Mesenteric fat pad (tissue), 1 donor: ENCODE data around the gene SLC25A1. TPM values are rescaled to one million over a fixed set of nuclear protein-coding genes. Genes with fewer than 3 reads are reported as not detected.

Experiments
- DNase-seq: peaks from one replicate; pipeline ENCODE4 v3.0.0-alpha.2; 2020; ENCODE audit warnings: low spot score
- total RNA-seq: library from RNA; stranded (reverse); fragmentation: NEBNext Ultra II Directional; extraction: Animal tissue kit (Norgen Biotek cat#: 25700); gene quantifications from one replicate; pipeline ENCODE4 v1.2.1, GENCODE V29; 2021
- donor health status: DM: yes; HTN: yes; CAD: no.

Gene SLC25A1
- total RNA-seq, 1 donor from 2014 or later: 171 TPM

DNA sequence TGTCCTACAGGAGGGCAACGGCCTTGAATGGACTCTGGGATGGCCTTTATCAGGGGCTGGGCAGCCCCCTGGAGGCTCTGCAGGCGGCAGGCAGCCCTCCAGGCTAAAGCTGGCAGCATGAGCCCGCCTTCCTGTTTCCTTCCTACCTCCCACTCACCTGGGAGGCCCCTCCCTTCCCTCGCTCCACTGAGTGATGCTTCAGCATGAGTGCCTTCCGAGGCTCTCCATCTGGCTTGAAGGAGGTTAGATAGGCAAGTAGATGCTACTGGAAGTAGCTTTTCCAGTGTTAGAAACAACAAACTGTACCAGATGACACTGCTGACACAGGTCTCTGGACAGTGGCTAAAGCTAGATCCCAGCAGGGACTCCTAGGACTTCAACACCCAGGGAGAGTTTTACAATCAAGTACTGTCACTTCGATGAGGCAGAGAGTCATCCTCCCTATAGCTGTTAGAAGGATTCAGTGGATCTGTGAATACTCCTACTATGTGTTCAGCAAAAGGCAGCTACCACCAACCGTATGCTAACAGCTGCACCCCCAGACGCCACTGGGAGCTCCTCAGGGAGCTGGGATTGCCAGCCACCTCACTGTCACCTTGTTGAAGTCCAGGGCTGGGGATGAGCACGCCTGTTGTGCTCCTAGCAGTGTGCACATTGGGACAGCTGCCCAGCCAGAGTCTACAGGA lies 4.1 kb upstream of the SLC25A1 start:
- DNase-seq: no peak

GRCh38 chr22:19181786-19182471 lies 3.4 kb upstream of the SLC25A1 start:
- DNase-seq: no peak

DNA sequence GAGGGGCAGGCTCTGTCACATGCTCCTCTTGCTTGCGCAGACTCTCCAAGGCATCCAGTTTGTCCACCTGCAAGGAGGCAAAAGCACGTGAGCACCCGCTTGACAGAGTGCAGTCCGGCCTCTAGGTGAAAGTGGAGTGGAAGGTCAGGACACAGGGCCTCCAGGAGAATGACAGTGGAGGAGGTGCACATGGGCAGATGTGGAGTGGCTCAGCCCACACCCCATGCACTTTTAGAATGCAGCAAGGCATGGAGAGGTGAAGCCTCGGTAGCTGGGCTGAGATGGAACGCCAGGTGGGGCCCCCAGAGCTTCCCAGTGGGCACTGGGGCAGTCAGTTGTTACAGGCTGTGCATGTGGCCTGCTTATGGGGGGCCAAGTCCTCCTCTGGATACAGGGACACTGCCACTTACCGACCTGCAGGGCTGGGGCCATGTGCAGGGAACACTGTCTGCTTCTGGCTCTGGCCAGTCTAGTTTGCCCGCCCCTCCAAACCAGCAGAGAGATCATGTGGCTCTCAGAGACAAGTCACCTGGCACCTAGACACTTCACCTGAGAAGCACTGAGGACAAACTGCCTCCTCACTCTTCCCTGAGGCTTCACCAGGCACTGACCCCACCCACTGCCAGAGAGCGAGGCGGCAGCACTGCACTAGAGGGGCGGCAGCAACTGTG lies 2.3 kb upstream of the SLC25A1 start:
- no peak for DNase-seq

GRCh38 chr22:19180234-19180633 lies 1.7 kb upstream of the SLC25A1 start:
- no peak for DNase-seq

DNA sequence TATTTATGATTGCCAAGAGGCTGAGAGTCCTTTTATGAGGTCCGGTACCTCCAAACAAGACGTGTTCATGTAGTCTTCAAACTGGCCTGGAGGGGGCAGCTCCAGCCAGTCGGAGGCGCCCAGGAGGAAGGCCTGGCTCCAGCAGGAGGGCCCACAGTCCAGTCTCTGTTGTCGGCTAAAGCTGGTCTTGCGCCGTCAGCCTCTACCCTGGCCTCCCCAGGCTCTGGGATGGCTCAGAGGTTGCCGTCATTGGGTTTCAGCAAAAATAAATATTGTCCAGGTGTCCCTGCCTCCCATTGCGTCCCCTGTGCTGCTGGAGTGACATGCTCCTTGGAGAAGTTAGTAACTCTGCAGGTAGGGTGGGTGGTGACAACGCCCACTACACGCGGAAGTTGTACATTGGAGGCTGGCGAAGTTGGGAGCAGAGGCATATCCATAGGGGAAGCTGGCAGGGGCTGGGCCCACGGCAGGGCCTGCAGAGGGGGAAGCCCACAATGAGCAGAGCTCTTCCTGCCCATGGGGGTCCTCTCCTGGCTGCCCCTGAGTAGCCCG lies 1.0 kb upstream of the SLC25A1 start:
- DNase-seq: no peak

GRCh38 chr22:19178065-19178656 lies 375 bp downstream of the SLC25A1 start:
- DNase-seq: no peak

DNA sequence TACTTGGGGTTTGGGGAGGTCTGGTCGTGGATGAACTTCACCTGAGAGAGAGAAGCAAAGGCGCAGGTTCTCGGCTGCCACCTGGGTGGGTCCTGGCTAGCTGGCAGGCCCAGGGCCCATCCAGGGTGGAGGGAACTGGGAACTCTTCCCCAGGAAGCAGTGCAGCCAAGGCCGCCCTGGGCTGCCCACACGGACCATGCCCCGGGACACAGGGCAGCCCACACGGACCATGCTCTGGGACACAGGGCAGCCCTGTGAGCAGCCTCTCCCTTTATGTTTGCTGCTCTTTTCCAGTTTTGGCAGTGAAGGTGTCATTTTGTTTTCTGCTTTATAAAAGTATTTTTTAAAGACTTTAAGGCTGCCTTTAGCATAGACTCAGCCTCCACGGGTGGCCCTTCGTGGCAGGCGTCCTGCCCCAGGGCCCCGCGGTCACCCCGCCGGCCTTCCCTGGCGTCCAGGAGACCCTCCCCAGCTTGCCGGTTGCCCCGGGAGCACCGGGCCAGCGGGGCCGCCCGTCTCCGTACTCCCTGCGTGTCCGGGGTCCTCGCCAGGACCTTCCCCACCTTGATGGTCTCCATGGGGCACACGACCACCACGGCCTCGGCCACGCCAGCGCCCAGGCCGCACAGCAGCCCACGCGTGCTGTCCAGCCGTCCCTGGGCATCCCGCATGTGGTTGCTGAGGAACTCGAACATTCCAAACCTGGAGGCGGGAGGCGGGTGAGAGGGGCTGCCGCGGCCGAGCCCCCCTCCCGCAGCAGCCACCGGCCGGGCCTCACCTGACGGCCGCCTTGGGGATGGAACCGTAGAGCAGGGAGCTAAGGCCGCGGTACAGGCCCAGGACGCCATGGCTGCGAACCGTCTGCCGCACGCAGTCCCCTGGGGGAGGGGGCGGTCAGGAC lies 1.1 kb downstream of the SLC25A1 start:
- DNase-seq: no peak

DNA sequence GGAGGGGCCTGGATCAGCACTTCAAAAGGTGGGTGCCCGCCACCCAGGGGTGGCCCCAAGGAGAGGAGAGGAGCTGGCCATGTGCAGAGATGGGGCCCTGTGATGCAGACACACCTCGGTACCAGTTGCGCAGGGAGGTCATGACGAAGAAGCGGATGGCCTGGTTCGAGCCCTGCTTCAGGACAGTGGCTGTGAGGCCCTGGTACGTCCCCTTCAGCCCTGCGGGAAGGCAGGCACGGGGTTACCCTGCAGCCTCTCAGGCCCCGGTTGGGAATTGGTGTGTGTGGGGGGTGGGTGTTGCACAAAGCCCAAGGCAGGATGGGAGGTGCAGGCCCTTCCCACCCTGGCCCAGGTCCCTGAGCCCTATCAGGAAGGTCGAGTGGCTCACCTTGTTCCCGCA lies 1.8 kb downstream of the SLC25A1 start:
- no peak for DNase-seq

GRCh38 chr22:19176175-19176643 lies 2.3 kb downstream of the SLC25A1 start:
- no peak for DNase-seq

DNA sequence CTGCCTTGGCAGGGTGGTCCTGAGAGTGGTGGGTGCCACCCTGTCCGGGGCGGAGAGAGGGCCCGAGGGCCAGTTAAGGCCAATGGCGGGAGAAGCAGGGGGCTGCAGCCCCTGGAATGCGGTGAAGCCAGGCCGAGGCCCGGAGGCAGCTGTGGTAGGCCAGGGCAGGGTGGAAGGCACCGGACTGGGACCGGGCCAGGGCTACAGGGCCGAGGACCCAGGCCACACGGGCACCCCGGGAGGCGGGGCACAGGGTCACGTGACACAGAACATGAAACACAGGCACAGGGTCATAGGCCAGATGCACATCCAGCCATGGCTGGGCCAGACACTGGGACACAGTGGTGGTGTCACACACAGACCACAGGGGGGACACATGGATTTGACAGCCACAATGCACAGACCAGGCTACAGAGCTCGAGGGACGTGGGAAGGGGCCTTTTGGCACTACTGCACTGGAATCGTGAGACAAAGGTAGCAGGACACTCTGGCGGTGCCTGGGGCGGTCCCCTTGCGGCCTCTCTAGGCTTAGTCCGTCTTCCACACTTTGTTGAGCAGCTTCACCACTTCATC lies 2.8 kb downstream of the SLC25A1 start:
- no peak for DNase-seq

DNA sequence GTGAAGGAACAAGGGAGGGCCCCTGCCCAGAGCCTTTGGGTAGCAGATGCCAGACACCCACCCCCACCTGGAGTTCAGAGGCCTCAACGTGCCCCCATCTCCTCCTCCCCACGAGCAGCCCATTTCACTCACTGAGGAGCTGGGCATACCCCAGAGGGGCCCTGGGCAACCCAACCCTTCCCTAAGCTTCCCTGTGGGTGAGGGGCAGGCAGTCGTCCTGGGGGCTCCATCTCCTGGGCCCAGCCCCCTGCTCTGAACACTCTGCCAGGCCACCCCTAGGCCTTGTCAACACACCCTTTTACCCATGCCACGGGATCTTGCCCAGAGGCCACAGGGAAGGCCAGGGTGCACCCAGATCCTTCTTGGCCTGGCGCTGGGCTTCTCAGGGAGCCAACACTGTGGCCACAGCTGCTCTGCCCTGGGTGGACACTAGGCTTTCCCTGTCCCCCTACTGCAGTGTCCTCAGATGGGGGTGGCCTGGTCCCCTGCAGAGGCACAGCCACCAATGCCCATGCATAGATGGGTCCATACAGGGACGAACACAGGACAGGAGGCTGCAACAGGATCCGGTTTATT lies 3.4 kb downstream of the SLC25A1 start:
- DNase-seq: no peak

DNA sequence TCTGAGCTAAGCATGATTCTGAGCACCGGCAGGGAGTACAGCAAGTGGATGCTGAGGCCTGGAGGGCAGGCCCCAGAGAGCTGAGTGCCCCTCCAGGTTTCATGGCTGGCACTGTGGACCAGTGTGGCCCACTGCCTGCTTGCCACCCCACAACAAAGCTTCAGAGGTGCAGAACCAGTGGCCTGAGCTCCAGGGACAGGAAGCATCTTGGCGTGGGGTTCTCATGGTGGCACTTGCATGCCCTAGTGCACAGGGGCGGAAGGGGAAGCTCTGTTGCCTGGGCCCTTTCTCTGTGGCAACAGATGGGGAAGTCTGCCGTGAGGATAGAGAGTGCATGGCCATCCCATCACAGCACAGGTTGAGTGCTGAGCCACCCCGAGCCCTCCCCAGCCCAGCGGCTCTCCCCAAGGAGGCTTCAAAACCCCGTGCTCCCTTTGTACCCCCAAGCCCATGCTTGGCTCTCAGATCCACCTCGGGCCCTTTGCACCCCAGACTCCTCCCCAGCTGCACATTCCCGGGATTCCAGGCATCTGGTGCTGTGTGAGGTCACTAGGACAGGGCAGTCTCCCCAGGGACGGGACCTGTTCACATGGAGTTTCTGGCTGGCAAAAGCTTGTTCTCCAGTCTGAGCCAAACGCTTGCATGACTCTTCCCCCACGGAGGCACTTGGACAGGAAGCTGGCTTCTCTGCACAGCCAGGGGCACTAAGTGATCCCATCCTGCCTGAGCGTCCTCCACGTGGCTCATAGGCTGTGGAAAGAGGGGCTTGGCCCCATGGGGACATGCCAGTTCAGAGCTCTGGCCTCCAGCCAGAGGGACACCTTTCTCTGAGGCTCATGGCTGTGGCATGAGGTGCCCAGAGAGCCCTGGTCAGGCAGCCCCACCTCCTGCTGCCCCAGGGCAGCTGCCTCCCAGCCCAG lies 4.2 kb downstream of the SLC25A1 start:
- DNase-seq: no peak

GRCh38 chr22:19173047-19174035 lies 5.2 kb downstream of the SLC25A1 start:
- DNase-seq: no peak

- DNase-seq: no peak
These were observed 6.1 kb downstream of the SLC25A1 start for GRCh38 chr22:19172213-19173046.

GRCh38 chr22:19169947-19170318 lies 8.6 kb downstream of the SLC25A1 start:
- no peak for DNase-seq
